Mucosa of gallbladder (tissue), 1 donor: ENCODE results near the gene GNLY. TPM values are rescaled to one million over a fixed set of nuclear protein-coding genes. Genes with fewer than 3 reads are reported as not detected.
"Not testable (repeated sequence)": the region's sequence is repeated elsewhere in the genome, so short reads cannot be mapped to it uniquely, and the experiment has no call there.

Source experiments
- DNase-seq: peaks from one replicate; pipeline ENCODE4 v3.0.0-alpha.2; 2020; ENCODE audit warnings: low spot score
- total RNA-seq: library from RNA; stranded (reverse); gene quantifications from one replicate; pipeline ENCODE4 v1.2.1, GENCODE V29; 2021
- donor health status: DM: no; HTN: no; CAD: no.

The GNLY gene
- total RNA-seq: 0.95 TPM

DNA sequence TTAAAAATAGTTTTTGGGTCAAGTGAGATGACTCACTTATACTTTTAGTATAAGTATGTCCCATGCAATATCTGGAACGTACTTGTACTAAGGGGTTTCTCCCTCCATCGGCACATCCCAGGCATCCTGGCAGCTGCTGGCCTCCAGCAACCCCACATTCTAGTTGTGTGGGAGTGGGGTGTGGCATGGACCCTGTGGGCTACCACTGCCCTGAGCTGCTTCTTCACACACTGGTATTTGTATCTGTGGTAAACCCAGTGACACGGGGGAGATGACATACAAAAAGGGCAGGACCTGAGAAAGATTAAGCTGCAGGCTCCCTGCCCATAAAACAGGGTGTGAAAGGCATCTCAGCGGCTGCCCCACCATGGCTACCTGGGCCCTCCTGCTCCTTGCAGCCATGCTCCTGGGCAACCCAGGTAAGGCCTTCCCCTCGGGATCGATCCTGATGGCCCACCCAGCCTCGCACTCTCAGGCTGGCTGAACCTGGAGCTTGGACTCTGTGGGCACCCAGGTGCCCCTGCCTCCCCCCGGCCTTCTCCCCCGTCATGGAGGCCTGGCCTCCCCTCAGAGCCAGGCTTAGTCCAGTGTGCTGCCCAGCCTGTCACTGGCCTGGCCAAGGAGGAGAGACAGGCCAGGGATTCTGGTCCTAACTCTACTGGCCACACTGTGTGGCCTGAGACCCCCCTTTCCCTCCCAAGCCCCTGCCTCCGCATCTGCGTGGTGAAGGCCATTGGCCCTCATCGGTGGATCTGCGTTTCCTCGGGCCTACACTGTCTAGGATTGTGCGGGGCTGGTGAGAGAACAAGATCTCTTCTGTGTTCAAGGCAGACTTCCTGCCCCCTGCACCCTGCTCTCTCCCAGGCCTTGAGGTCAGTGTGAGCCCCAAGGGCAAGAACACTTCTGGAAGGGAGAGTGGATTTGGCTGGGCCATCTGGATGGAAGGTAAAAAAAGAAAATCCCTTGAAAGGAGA is at the start of gene GNLY:
GNLY (plus strand) TSS at position 307 of the 974 bp plus-strand sequence; CDS start at position 368, 61 bp downstream.
- DNase-seq: no peak

DNA sequence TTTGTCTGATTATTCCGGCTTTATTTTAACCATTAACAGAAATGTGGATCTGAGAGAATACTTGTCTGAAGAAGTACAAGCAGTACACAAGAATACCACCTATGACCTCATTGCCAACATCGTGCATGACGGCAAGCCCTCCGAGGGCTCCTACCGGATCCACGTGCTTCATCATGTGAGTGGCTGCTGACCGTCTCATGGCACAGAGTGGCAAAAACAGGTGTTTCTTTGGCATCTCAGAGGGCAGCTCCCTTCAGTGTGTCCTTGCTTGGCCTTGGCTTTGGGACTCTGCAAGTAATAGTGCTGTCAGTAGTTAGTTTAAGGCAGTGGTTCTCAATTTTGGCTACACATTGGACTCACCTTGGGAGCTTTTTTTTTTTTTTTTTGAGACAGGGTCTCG is 49.2 kb upstream of the GNLY start:
- no peak for DNase-seq

DNA sequence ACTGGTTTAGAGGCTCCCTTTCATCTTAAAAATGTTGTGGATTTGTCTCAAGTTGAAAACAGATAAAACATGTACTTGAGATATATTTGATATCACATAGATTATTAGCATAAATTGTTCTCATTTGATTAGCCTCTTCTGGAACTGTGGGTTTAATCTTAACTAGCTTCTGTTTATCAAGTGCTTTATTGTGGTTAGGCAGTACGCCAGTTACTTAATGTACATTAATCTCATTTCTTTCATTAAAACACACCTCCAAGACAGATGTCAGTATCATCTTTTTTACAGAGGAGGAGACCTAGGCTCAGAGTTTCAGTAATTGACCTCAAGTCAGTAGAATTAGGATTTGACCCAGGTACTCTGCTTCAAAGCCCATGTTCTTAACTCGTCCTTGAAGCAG is 48.0 kb upstream of the GNLY start:
- DNase-seq: no peak

DNA sequence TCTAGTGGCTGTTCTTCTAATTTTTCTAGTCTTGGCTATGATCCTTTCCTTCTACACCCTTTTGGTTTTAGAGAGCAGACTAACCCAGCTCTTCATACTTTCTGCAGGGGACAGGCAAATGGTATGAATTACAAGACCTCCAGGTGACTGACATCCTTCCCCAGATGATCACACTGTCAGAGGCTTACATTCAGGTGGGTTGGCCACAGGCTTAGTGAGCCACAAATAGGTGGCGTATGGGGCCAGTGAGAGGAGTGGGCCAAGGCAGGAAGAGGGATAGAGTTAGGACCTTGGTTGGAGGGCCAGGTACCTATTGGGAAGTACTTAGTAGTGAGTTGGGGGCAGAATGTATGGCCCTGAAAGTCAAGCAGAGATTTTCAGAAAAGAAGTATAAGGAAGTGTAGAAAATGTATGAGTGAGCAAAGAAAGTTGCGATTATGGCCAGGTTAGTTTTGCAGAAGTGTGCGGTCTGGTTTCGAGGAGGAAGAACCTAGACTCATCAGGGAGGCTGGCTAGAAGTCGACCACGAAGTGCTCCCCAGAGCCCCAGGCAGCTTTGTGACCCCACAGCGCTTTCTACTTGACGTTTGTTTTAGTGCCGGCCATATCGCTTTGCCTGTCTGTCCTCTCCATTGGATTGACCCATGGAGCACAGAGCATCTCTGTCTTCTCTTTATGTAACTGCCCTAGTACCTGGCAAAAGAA is 46.2 kb upstream of the GNLY start:
- no peak for DNase-seq

DNA sequence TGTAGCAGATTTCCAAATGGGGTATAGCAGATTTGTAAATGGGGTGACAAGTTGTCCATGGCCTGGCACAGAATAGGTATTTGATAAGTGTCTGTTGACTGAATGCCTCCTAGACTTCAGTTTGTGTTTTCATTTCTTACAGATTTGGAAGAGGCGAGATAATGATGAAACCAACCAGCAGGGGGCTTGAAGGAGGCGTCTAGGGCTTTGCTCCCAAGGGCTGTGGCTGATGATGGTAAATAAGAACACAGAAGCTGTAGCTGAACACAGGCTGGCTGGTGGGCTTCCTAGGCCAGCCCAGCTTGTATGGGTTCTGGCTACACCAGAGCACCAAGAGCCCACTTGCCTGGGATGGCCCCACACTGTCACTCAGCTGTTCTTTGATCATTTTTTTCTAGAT is 45.5 kb upstream of the GNLY start:
- DNase-seq: no peak

DNA sequence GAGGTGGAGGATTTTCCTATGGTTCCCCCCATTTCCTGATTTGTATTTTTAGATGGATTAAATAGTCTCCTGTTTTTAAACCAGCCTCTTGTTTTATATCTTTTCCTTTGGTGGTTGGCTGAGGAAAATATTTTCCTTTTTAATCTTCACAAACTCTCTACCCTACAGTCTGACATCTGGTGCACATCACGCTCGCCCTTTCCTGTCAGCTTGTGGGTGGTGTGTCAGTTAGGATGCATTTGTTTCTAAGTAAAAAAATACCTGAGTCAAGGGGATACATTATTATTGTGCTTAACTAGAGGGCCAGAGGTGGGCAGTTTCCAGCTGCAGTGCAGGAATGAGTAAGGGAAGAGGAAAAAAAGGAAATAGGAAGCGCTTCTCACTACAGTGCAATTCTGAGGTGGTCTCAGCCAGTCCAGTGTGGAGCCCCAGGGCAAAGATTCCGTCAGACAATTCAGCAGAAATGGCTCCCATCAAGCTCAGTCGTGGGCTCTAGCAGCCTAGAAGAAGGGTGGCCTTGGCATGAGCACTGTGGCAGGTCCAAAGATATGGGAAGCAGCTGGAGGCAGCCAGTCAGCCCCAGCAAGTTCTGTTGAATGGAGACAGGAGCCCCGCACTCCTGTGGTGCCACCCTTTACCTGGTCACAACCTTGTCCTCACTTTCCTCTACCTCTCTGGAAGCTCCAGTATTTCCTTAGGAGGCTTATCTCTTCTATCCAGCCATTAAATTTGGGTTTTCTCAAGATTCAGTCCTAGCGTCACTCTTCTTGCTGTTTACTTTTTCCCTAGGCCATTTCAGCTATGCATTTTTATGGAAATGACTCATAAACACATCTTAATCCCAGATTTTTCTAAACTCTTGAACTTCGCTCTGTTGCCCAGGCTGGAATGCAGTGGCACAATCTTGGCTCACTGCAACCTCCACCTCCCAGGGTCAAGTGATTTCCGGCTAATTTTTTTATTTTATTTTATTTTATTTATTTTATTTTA is 44.7 kb upstream of the GNLY start:
- no peak for DNase-seq

DNA sequence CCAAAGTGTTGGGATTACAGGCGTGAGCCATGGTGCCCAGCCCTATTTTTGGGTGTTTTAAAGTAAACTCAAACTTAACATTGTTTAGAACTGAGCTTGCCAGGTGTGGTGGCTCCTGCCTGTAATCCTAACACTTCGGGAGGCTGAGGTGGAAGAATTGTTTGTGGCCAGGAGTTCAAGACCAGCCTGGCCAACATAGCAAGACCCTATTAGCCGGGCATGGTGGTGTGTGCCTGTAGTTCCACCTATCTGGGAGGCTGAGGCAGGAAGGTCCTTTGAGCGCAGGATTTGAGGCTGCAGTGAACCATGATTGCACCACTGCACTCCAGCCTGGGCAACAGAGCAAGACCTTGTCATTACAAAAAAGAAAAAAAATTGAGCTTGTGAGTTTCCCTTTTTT is 43.7 kb upstream of the GNLY start:
- no peak for DNase-seq

DNA sequence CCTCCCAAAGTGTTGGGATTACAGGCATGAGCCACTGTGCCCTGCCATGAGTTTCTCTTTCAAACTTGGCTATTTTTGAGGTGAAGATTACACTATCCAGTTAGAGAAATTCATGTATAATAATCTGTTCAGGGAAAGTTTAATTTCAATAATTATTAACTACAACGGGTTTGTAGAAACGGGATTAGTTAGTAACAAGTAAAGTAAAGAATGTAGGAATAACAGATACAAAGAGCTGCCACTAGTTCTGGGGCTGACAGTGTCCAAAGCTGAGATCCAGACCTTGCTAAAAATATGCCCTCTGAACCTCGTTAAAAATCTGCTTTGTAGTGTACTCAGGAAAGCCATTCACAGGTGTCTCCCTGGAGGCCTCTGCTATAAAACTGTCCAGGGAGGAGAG is 43.1 kb upstream of the GNLY start:
- no peak for DNase-seq

DNA sequence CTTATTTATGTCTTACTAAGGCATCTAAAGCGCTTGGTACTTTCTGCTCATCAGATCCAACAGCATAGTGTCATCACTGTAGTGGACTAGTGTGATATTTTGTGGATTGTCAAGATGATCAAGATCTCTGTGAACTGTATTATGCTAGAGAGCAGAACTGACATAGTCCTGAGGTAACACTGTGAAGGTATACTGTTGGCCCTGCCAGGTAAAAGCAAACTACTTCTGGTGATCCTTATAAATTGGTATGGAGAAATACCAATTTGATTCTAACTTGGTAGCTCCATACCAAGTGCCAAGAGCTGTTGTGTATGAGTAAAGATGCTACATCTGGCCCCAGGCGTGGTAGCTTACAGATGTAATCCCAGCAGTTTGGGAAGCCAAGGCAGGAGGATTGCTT is 42.1 kb upstream of the GNLY start:
- DNase-seq: no peak

DNA sequence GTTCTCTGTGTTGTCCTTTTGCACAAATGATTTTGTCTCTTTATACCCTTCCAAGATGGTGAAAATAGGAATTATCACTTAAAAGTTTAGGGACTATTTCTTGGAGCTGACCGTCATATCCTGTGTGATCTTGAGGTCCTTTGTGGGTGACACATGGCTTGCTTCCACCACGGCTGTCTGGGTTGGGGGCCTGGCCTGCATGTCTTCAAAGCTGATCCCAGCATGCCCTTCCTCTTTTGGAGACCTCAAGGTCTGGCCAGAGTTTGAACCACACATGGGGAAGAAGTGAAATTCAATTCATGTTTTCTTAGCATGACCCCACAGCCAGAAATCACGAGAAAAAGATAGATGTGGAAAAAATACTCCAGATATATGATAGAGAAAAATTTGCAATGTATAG is 40.2 kb upstream of the GNLY start:
- DNase-seq: no peak

DNA sequence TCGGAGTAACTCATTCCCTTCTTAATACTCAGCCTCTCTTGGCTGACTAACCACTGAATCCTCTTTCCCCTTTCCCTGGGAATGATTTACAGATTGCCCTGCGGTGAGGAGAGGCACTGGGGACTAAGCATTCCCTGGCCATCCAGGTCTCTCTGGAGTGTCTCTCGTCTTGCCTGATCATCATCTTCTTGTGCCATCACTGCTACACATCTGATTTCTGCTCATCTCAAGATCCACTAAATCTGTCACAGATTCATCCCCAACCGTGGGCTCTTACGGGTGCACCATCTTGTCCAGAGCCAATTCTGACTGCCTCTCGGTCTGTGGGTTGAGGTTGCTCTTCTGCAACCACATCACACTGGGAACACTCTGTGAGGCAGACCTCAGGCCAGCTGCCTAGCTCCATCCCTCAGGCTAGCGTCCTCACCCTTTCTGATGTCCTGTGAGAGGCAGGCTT is 38.2 kb upstream of the GNLY start:
- no peak for DNase-seq

DNA sequence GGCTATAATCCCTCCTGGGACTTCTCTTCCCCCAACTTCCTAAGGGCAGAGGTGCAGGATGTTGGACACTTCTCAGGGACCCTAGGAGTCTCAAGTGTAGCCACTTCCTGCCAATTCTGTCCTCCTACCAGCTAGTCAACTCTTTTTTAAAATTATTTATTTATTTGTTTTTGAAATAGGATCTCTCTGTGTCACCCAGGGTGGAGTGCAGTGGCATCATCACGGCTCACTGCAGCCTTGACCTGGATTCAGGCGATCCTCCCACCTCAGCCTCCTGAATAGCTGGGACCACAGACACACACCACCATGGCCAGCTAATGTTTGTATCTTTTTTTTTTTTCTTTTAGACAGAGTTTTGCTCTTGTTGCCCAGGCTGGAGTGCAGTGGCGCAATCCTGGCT is 37.7 kb upstream of the GNLY start:
- no peak for DNase-seq

DNA sequence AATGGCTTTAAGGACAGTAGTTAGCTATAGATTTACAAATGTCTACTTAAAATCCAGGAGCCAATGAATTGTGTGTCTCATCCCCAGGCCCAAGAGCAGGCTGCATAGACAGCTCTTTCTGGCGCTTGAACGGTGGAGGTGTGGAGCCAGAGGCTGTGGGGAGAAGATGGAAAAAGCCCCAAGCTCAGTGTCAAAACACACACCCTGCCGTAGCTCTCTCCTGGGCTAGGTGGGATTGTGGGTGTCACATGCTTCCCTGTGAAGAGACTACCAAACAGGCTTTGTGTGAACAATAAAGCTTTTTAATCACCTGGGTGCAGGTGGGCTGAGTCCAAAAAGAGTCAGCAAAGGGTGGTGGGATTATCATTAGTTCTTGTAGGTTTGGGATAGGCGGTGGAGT is 36.8 kb upstream of the GNLY start:
- not testable (repeated sequence) for DNase-seq

DNA sequence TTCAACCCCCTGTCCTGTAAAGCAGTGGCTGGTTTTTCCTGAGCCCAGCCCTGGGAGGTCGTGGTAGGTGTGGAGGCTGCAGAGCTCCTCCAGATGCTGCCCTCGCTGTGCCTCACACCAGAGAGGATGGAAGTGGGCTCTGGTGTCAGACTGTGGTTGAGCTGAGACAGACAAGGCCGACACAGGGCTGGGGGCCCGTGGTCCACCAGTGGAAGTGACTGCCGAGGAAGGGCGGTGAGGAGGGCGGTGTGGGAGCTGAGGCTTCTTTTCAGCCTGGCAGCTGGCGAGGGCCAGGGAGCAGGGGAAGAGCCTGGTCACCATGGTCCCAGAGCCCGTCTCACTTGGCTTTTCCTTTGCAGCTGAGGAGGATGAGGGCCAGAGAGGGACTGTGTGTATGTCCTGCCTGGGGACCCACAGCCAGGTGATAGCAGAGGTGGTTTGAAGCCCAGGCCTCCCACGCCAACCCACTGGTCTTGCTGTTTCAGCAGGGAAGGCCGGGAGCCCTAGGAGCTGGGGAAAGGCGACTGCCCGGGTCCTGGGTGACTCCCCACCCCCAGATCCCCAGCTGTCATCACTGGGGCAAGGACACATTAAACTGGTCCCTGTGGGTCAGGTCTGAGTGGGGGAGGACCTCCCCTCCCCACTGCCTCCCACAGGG is 34.7 kb upstream of the GNLY start:
- no peak for DNase-seq

DNA sequence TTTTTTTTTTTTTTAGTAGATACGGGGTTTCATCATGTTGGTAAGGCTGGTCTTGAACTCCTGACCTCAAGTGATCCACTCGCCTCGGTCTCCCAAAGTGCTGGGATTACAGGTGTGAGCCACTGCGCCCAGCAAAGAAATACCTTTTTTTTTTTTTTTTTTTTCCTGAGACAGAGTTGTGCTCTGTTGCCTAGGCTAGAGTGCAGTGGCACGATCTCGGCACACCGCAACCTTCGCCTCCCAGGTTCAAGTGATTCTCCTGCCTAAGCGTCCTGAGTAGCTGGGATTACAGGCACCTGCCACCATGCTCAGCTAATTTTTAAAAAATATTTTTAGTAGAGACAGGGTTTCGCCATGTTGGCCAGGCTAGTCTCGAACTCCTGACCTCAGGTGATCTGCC is 33.9 kb upstream of the GNLY start:
- DNase-seq: not testable (repeated sequence)

DNA sequence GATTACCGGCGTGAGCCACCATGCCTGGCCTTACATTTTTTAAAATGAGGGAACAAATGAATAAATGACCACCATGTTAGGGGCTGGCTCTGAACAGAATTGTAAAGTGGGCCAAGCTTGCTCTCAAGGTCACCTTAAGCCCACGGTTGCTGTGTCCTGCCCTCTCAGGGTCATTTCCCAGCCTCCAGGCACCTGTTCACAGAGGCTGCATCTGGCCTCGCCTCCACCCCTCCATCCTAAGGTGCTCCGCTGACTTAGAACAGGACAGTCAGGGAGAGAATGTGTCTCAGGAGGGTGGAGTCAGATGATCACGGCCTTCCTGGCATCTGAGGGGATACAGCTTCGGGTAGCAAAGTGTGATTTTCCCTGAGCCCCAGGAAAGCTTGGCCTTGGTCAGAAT is 33.4 kb upstream of the GNLY start:
- no peak for DNase-seq

DNA sequence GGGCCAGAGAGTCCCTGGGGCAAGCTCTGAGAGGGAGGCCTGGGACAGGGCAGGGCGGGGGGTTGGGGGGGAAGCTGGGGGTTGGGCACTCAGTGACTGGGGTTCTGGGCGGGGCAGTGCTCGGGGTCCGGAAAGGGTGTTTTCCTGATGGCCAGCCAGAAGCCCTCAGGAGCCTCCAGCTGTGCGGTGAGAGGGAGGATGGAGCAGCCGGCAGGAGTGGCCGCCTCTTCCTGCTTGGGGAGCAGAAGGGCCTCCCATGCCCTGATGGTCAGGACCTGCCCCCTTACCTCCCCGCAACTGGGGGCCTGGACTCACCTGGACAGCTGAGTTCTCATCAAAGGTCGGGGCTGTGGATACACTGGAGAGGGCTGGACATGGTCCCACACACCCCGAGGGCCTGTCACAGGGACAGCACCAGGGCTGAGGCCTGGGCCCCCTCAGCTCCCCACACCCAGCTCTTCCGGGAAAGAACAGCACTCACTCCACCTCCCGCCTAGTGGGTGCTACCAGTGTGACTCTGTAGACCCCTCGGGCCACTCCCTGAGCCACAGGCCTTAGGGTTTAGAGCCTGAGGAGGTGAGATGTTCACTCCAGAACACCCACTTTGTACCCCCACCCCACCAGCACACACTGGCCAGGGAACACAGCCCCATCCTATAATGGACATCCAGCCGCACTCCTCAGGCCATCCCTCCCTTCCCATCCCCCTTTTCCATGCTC is 32.9 kb upstream of the GNLY start:
- DNase-seq: no peak

DNA sequence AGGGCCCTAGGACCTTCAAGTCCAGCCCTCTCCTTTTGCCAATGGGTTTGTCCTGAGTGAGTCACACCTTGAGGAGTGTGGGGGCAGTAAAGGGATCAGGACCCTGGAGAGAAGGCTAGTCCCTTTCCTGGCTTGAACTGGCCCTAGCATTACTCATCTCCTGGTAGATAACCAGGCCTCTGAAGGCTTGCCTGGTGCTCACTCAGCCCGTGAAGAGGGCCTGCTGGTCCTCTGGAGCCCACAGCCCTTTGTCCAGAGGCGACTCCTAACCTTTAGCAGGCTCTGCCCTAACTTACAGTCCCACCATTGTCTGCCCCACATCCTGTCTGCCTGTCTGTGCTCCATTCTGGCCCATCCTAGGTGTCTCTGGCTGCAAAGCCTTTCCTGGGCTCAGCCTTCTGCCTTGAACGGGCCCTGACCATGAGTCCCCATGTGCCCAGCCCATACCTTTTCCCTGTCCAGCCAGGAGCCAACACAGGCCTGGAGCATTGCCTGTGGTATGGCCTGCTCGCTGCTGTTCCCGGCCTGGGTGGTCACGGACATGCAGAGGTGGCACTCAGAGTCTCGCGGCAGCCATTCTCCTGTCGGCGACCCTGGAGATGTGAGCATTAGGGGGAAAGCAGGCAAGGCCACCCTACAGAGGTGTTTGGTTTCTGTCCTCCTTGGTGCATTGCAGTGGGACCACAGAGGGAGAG is 31.1 kb upstream of the GNLY start:
- no peak for DNase-seq

DNA sequence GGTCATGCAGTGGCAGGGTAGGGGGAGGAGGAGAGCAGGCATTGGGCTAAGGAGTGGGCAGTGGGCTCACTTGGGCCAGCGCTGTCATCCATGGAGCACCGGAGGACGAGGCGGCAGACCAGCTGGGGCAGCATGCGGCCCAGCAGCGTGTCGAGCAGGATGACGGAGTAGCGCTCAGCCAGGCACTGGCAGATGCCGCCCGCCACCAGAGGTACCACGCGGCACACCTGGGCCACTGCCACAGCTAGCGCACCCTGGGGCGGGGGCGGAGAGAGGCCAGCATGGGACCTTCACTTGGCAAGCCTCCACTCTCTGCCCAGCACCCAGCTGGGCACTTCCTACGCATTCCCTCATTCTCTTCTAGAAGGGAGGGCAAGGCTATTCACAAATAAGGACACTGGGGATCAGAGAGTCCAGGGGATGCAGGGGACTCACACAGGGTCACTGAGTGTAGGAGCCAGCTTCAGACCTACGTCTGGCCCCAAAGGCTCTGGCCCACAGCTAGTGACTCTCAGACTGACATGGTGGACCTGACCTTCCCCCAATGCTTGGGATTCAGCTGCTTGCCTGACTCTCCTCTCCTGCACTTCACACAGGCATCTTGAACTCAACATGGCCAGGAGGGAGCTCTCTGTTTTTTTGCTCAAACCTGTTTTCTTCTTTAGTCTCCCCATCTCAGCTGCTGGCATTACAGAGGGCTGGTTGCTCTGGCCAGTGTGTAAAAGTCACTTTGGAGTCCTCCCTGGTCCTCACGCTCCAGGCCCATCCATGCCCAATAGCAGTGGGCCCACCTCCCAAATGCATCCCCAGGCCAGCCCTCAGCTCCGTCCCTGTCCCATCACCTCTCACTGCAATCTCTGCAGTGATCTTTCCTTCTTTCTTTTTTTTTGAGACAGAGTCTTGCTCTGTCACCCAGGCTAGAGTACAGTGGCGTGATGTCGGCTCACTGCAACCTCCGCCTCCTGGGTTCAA is 30.3 kb upstream of the GNLY start:
- DNase-seq: no peak
